Fibroblast of the aortic adventitia (primary cell): ENCODE results near the gene STK4. TPM values are rescaled to one million over a fixed set of nuclear protein-coding genes. Genes with fewer than 3 reads are reported as not detected.
"Not testable (repeated sequence)": the region's sequence is repeated elsewhere in the genome, so short reads cannot be mapped to it uniquely, and the experiment has no call there.

Source experiments
- DNase-seq: peaks from one replicate; pipeline ENCODE4 v3.0.0-alpha.2; 2010; ENCODE audit warnings: low read depth
- H3K4me3 ChIP-seq: 2 replicates; pipeline ENCODE4 v1.5.1; 2011; ENCODE audit warnings: low read depth, mild to moderate bottlenecking, control low read depth, low read length, moderate library complexity
- total RNA-seq: library from RNA; depleted of rRNA; stranded (reverse); fragments of >200 nt; gene quantifications from 2 replicates; pipeline ENCODE4 v1.2.3, GENCODE V29; 2012; ENCODE audit warnings: low replicate concordance
- TF ChIP-seq, protein P1 (sequence below): IDR thresholded peaks from 2 replicates; pipeline ENCODE4 v1.5.1; 2011; ENCODE audit warnings: mild to moderate bottlenecking, low read length, control low read depth, inconsistent platforms; ENCODE audit not compliant: insufficient read depth

Gene STK4
- total RNA-seq, 1 donor: 41.6 TPM

DNA sequence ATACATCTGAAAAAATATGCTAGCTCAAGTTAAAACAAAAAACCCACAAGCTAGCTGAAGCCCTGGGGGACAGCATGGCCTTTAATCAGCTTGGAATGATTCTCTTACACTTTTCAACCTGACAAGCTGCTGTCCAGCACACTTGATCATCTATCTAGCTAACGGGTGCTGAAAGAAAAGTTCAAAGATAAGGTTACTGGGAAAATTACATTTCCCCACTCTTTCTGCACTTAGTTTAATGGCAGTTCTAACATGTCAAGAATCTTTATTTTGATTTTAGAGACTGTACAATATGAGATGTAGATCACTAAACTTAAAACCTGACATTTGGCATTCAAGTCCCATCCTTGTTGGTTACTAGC lies 53.4 kb downstream of the STK4 start:
- no peak overlapping the region for H3K4me3 ChIP-seq
- no peak for DNase-seq
- TF ChIP-seq, protein P1, sequence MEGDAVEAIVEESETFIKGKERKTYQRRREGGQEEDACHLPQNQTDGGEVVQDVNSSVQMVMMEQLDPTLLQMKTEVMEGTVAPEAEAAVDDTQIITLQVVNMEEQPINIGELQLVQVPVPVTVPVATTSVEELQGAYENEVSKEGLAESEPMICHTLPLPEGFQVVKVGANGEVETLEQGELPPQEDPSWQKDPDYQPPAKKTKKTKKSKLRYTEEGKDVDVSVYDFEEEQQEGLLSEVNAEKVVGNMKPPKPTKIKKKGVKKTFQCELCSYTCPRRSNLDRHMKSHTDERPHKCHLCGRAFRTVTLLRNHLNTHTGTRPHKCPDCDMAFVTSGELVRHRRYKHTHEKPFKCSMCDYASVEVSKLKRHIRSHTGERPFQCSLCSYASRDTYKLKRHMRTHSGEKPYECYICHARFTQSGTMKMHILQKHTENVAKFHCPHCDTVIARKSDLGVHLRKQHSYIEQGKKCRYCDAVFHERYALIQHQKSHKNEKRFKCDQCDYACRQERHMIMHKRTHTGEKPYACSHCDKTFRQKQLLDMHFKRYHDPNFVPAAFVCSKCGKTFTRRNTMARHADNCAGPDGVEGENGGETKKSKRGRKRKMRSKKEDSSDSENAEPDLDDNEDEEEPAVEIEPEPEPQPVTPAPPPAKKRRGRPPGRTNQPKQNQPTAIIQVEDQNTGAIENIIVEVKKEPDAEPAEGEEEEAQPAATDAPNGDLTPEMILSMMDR: no peak

DNA sequence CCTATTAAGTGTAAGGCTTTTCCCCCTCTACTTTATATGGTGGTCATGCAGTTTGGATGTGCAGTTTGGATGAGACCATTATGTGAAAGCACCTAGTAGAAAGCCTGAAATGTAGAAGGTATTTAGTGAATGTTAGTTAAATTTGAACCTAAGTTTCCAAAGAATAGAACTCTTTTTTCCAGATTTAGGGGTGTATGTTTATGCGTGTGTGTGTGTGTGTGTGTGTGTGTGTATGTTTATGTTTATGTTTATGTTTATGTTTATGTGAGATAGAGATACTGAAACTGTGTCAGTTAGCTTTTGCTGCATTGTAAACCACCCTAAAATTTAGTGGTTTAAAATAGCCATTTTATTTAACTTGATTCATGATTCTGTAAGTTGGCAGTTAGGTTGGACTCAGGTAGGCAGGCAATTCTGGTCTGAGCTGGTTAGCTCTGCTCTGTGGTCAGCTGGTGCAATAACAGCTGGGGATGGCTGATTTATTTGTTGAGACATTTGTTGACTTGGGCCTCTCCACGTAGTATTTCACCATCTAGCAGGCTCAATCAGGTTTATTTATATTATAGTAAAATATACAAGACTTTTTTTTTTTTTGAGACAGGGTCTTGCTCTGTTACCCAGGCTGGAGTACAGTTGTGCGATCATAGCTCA lies 54.0 kb downstream of the STK4 start:
- H3K4me3 ChIP-seq: no peak overlapping the region
- TF ChIP-seq, protein P1: no peak
- no peak for DNase-seq

DNA sequence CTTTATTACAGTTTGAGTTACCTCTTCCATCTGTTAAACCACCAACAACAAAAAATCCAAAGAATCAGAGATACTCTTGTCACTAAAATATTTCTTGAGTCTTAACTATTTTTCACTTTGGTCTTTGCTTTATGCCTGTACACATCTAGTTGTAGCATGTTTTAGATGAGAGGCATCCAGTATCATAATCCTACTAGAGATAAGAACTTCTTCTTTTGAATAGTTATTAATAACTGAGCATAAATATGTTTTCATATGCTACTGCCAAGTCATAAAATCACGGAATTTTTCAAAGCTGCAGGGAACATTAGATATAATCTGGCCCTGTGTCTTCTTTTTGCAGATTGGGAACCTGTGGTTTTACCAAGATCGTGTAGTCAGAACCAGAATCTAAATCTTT lies 55.3 kb downstream of the STK4 start:
- TF ChIP-seq, protein P1: no peak
- no peak for DNase-seq
- H3K4me3 ChIP-seq: no peak overlapping the region

DNA sequence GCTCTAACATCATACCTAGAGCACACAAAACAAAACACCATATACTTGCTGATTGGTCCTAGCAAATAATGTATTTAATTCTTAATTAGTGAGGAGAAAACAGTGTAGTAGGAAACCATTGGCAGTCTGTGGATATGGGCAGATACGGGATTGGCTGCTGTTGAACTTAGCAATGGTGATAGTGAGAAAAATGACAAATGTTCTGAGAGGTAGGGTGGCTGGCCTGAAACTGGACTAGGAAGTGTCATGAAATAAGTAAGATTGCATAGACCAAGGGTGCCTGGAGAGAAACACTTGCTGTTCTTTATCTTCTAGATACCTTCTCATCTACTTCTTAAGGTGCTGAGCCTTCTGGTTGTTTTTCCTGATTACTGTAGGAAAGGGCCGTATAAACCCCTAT lies 56.8 kb downstream of the STK4 start:
- H3K4me3 ChIP-seq, DNase-seq: not testable (repeated sequence)

DNA sequence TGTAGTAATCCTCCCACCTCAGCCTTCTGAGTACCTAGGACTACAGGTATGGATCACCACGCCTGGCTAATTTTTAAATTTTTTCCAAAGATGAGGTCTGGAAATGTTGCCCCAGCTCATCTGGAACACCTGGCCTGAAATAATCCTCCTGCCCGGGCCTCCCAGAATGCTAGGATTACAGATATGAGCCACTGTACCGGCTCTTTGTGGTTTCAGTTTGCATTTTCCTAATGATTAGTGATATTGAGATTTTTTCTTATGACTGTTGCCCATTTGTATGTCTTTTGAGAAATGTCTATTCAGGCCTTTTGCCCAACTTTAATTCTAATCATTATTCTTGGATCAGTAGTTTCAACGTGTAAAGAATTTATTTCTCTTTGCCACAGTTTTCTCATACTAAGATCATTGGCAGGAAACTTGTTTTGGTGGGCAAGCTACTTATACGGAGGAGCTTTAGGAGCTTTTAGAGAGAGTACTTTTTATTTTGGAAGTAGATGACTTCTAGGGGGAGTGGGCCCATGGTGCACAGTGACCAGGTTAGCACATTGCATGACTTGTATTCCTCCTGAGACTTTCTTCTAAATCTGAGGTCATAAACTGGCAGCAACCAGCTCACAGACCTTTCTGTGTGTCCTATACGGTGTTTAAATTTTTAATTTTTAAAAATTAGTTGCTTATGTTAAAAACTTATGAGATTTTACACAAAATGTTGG lies 62.3 kb downstream of the STK4 start:
- DNase-seq: no peak
- TF ChIP-seq, protein P1: no peak
- no peak overlapping the region for H3K4me3 ChIP-seq

DNA sequence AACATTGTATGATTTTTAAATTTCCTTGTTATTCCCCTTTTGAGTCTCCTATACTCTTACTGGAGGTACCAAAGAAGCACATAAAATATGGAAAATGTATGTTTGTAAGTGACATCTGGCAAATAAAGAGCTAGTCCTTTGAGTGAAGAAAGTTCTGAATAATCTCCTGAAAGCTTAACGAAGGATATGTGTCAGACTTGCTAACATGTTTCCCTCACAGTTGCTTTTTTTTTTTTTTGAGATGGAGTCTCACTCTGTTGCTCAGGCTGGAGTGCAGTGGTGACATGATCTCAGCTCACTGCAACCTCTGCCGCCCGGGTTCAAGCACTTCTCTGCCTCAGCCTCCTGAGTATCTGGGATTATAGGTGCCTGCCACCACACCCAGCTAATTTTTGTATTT lies 63.6 kb downstream of the STK4 start:
- no peak for DNase-seq
- TF ChIP-seq, protein P1: no peak

DNA sequence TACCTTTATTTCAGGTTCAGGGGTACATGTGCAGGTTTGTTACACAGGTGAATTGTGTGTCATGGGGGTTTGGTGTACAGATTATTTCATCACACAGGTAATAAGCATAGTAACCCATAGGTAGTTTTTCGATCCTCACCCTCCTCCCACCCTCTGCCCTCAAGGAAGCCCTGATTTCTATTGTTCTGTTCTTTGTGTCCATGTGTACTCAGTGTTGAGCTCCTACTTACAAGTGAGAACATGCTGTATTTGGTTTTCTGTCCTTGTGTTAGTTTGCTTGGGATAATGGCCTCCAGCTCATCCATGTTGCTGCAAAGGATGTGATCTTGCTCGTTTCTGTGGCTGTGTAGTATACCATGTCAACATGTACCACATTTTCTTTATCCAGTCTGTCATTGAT lies 66.0 kb downstream of the STK4 start:
- no peak overlapping the region for H3K4me3 ChIP-seq
- DNase-seq: no peak
- TF ChIP-seq, protein P1: no peak

More for the DNA sequence above, 63.6 kb downstream of the STK4 start:
- no peak overlapping the region for H3K4me3 ChIP-seq
